Measurements from ENCODE around the gene TRAK1.

TRAK1 gene

DNA sequence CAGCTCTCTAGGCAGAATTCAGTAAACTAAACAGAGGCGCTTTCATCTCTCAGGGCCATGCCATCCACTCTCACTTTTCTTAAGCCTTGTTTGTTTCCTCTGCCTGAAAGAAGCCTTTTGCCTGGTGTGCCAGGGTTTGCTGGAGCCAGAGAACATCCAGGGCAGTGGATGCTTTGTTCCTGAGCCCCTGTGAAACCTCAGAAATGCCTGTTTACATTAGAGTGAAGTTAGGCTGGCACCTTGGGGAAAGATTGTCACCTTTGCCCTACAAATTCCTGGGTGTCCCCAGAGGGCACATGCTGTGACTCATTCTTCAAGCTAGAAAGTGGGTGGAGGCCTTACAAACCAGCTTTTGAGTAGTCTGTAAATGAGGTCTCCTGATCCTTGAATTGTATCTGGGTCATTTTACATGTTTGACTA, 10.7 kb upstream of the TRAK1 start:
- TF ChIP-seq GATA2 (IDR thresholded peaks at IDR 0.05; ENCODE audit: low read depth, low read length) (no peak), GATA3 (IDR thresholded peaks at IDR 0.05; ENCODE audit: low read depth, low read length) (no peak)

- TF ChIP-seq GATA3 (IDR thresholded peaks at IDR 0.05; ENCODE audit: low read depth, low read length) = no peak
- no peak for TF ChIP-seq GATA2 (IDR thresholded peaks at IDR 0.05; ENCODE audit: low read depth, low read length)
These were observed 9.2 kb upstream of the TRAK1 start for GRCh38 chr3:42081838-42082473.

DNA sequence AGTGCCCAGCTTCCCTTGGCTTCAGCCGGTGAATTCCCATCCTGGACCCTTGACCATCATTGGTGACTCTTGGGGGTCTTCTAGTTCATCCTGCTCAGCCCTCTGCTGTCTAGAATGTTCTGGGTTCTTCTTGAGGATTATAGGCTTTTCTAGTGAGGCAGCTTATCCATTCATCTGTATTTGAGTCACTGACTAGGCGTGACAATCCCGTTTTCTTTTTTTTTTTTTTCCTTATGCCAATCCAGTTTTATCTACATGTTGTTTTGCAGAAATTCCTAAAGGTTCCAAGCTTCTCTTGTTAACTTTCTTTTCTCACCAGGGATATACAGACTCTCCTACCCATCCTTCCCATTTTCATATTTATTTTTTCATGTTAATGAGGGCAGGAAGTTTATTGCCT, 6.6 kb upstream of the TRAK1 start:
- TF ChIP-seq GATA3 (IDR thresholded peaks at IDR 0.05; ENCODE audit: low read depth, low read length) (no peak), GATA2 (IDR thresholded peaks at IDR 0.05; ENCODE audit: low read depth, low read length) (no peak)

- TF ChIP-seq GATA2 (IDR thresholded peaks at IDR 0.05; ENCODE audit: low read depth, low read length) = no peak
- TF ChIP-seq GATA3 (IDR thresholded peaks at IDR 0.05; ENCODE audit: low read depth, low read length) = no peak
These were observed 5.3 kb upstream of the TRAK1 start for GRCh38 chr3:42085641-42086376.

GRCh38 chr3:42088803-42089530, 2.2 kb upstream of the TRAK1 start:
- TF ChIP-seq GATA3 (IDR thresholded peaks at IDR 0.05; ENCODE audit: low read depth, low read length) = no peak
- TF ChIP-seq GATA2 (IDR thresholded peaks at IDR 0.05; ENCODE audit: low read depth, low read length) = no peak

GRCh38 chr3:42092006-42092405, 849 bp downstream of the TRAK1 start:
- TF ChIP-seq GATA2 (IDR thresholded peaks at IDR 0.05; ENCODE audit: low read depth, low read length) (no peak), GATA3 (IDR thresholded peaks at IDR 0.05; ENCODE audit: low read depth, low read length) (no peak)

GRCh38 chr3:42094128-42094527, 3.0 kb downstream of the TRAK1 start:
- no peak for TF ChIP-seq GATA3 (IDR thresholded peaks at IDR 0.05; ENCODE audit: low read depth, low read length)
- TF ChIP-seq GATA2 (IDR thresholded peaks at IDR 0.05; ENCODE audit: low read depth, low read length) = no peak

DNA sequence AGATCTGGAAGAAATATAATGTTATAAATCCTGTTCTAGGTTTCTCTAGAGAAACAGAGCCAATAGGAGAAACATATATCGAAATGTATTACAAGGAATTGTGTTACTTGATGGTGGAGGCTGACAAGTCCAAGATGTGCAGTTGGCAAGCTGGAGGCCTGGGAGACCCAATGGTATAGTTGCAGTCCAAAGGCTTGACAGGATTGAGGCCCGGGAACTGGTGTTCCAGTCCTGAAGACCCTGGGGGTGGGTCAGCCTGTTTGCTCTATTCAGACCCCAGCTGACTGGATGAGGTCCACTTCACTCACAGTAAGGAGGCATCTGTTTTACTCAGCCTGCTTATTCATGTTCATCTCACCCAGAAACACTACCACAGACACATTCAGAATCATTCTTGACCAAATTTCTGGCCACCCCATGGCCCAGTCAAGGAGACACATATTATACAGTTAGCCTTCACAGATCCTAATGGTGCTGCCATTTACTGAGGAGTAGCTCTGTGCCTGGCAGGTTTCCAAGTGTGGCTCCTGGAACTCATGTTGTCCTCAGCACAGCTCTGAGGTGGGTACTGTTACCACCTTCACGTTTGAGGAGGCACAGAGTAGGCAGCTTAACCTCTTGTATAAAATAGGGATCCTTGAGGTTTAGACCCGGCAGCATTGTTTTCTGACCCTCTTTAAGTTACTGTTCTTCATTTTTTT, 3.7 kb downstream of the TRAK1 start:
- TF ChIP-seq GATA3 (IDR thresholded peaks at IDR 0.05; ENCODE audit: low read depth, low read length) = no peak
- TF ChIP-seq GATA2 (IDR thresholded peaks at IDR 0.05; ENCODE audit: low read depth, low read length) = no peak

- no peak for TF ChIP-seq GATA3 (IDR thresholded peaks at IDR 0.05; ENCODE audit: low read depth, low read length)
- TF ChIP-seq GATA2 (IDR thresholded peaks at IDR 0.05; ENCODE audit: low read depth, low read length) = no peak
These were observed 4.4 kb downstream of the TRAK1 start for GRCh38 chr3:42095540-42095939.

DNA sequence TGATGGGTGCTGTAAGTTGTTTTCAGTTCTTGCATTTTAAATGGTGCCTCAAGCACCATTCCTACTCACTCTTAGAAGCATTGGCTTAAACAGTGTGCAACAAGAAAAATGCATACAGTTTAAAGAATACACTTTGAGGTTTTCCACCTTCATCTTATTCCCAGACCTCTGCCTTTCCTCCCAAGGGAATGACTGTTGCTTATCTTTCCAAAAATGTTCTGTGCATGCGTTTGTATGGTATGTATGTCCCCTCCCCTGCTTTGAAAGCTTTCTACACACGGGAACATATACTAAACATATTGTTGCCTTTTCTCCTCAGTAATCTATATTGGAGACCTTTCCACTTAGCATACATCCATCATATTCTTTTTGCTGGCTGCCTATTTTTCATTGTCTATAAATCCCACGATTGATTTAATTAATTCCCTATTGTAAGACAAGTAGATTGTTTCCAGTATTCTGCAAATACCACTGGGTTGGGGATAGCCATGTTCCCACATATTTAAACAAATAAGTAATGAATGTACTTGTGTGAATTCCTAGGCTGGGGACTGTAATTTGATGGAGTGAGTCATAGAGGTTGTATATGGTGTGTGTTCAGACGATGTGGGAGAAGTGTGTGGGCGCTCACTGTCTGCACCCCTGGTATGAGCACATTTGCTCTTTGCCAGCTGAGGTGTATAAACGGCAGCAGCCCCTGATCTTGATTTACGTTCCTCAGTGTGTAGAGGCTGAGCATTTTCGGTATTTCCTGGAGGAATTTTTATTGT, 5.8 kb downstream of the TRAK1 start:
- no peak for TF ChIP-seq GATA2 (IDR thresholded peaks at IDR 0.05; ENCODE audit: low read depth, low read length)
- TF ChIP-seq GATA3 (IDR thresholded peaks at IDR 0.05; ENCODE audit: low read depth, low read length) = no peak

GRCh38 chr3:42097566-42097946, 6.4 kb downstream of the TRAK1 start:
- TF ChIP-seq GATA2 (IDR thresholded peaks at IDR 0.05; ENCODE audit: low read depth, low read length) (no peak), GATA3 (IDR thresholded peaks at IDR 0.05; ENCODE audit: low read depth, low read length) (no peak)

DNA sequence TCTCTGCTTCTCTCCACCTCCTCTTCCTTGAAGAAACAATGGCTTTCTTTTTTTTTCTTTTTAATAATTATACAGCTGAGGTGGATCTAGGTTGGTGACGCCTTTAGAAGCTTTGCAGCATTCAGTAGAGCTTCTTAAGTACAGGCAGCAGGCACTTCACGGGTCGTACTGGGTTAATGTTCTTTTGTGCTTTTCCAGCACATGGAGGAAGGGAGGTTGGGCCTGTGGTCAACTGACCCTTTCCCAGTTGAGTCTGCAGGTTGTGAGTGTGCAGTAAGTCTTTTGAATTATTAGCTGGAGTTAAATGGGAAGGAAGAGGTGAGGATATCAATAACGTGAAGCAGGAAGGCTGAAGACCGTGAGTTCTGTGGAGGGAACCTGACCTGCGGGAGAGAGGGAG, 7.0 kb downstream of the TRAK1 start:
- TF ChIP-seq GATA2 (IDR thresholded peaks at IDR 0.05; ENCODE audit: low read depth, low read length) (no peak), GATA3 (IDR thresholded peaks at IDR 0.05; ENCODE audit: low read depth, low read length) (no peak)

GRCh38 chr3:42099020-42099765, 8.0 kb downstream of the TRAK1 start:
- TF ChIP-seq GATA3 (IDR thresholded peaks at IDR 0.05; ENCODE audit: low read depth, low read length) = no peak
- TF ChIP-seq GATA2 (IDR thresholded peaks at IDR 0.05; ENCODE audit: low read depth, low read length) = no peak

Measured in SH-SY5Y (cell line).